IPS-15b (cell line): ENCODE results near the gene GALNT8.
"Not testable (repeated sequence)": the region's sequence is repeated elsewhere in the genome, so short reads cannot be mapped to it uniquely, and the experiment has no call there.

Experiments used
- H3K27me3 ChIP-seq: one replicate; pipeline ENCODE4 v1.6.1; 2013; ENCODE audit warnings: low read length; ENCODE audit not compliant: control insufficient read depth, insufficient read depth
- H3K36me3 ChIP-seq: one replicate; pipeline ENCODE4 v1.6.1; 2013; ENCODE audit warnings: low read length; ENCODE audit not compliant: control insufficient read depth, insufficient read depth
- H3K4me1 ChIP-seq: one replicate; pipeline ENCODE4 v1.6.1; 2013; ENCODE audit warnings: mild to moderate bottlenecking, low read length; ENCODE audit not compliant: control insufficient read depth, insufficient read depth
- H3K4me3 ChIP-seq: one replicate; pipeline ENCODE4 v1.5.1; 2013; ENCODE audit warnings: low read depth, low read length
- H3K9ac ChIP-seq: one replicate; pipeline ENCODE4 v1.6.1; 2013; ENCODE audit warnings: low read depth, mild to moderate bottlenecking, low read length
- H3K9me3 ChIP-seq: one replicate; pipeline ENCODE4 v1.6.1; 2013; ENCODE audit warnings: mild to moderate bottlenecking, low read length; ENCODE audit not compliant: control insufficient read depth, insufficient read depth

Gene GALNT8

GRCh38 chr12:4745249-4745648 lies 25.0 kb downstream of the GALNT8 start:
- no peak overlapping the region for H3K4me3 ChIP-seq
- H3K4me1 ChIP-seq = no peaks in the 10 kb centered on the region
- H3K9me3 ChIP-seq = no peaks in the 10 kb centered on the region
- no peak overlapping the region for H3K9ac ChIP-seq
- no peaks in the 10 kb centered on the region for H3K36me3 ChIP-seq
- H3K27me3 ChIP-seq = no peaks in the 10 kb centered on the region

GRCh38 chr12:4751654-4752053 lies 31.5 kb downstream of the GALNT8 start:
- not testable (repeated sequence) for H3K27me3 ChIP-seq, H3K36me3 ChIP-seq, H3K4me3 ChIP-seq, H3K9me3 ChIP-seq, H3K9ac ChIP-seq, H3K4me1 ChIP-seq

GRCh38 chr12:4762773-4763172 lies 42.6 kb downstream of the GALNT8 start:
- Histone ChIP-seq H3K4me1 (peaks cover 2% of the 10 kb centered on the region), H3K36me3 (no peaks in the 10 kb centered on the region), H3K9ac (no peak overlapping the region), H3K27me3 (no peaks in the 10 kb centered on the region), H3K4me3 (no peak overlapping the region), H3K9me3 (no peaks in the 10 kb centered on the region)

GRCh38 chr12:4763549-4763948 lies 43.3 kb downstream of the GALNT8 start:
- H3K9ac ChIP-seq = peak overlapping the region; percentile 50
- no peak overlapping the region for H3K4me3 ChIP-seq
- H3K36me3 ChIP-seq = no peaks in the 10 kb centered on the region
- no peaks in the 10 kb centered on the region for H3K27me3 ChIP-seq
- H3K4me1 ChIP-seq = no peaks in the 10 kb centered on the region
- H3K9me3 ChIP-seq = no peaks in the 10 kb centered on the region

- H3K36me3 ChIP-seq = no peaks in the 10 kb centered on the region
- H3K4me1 ChIP-seq = no peaks in the 10 kb centered on the region
- no peaks in the 10 kb centered on the region for H3K9me3 ChIP-seq
- no peaks in the 10 kb centered on the region for H3K27me3 ChIP-seq
- no peak overlapping the region for H3K4me3 ChIP-seq
- no peak overlapping the region for H3K9ac ChIP-seq
Observed at GRCh38 chr12:4766445-4766844, 46.2 kb downstream of the GALNT8 start.

GRCh38 chr12:4767186-4767585 lies 47.0 kb downstream of the GALNT8 start:
- no peak overlapping the region for H3K4me3 ChIP-seq
- no peak overlapping the region for H3K9ac ChIP-seq
- no peaks in the 10 kb centered on the region for H3K9me3 ChIP-seq
- no peaks in the 10 kb centered on the region for H3K4me1 ChIP-seq
- no peaks in the 10 kb centered on the region for H3K27me3 ChIP-seq
- H3K36me3 ChIP-seq = no peaks in the 10 kb centered on the region

- H3K36me3 ChIP-seq = no peaks in the 10 kb centered on the region
- H3K4me3 ChIP-seq = no peak overlapping the region
- no peaks in the 10 kb centered on the region for H3K9me3 ChIP-seq
- H3K4me1 ChIP-seq = no peaks in the 10 kb centered on the region
- no peaks in the 10 kb centered on the region for H3K27me3 ChIP-seq
- no peak overlapping the region for H3K9ac ChIP-seq
Observed at GRCh38 chr12:4768341-4768740, 48.1 kb downstream of the GALNT8 start.

GRCh38 chr12:4769073-4769472 lies 48.9 kb downstream of the GALNT8 start:
- Histone ChIP-seq H3K4me3 (no peak overlapping the region), H3K27me3 (no peaks in the 10 kb centered on the region), H3K4me1 (no peaks in the 10 kb centered on the region), H3K9ac (no peak overlapping the region), H3K36me3 (no peaks in the 10 kb centered on the region), H3K9me3 (no peaks in the 10 kb centered on the region)

- Histone ChIP-seq H3K27me3 (no peaks in the 10 kb centered on the region), H3K9ac (no peak overlapping the region)
Observed at GRCh38 chr12:4771172-4771959, 51.2 kb downstream of the GALNT8 start.

GRCh38 chr12:4771960-4772566 lies 51.9 kb downstream of the GALNT8 start:
- no peak overlapping the region for H3K9ac ChIP-seq
- no peak overlapping the region for H3K4me3 ChIP-seq
- H3K27me3 ChIP-seq = no peaks in the 10 kb centered on the region
- H3K36me3 ChIP-seq = no peaks in the 10 kb centered on the region
- H3K9me3 ChIP-seq = no peaks in the 10 kb centered on the region
- H3K4me1 ChIP-seq = no peaks in the 10 kb centered on the region

More at GRCh38 chr12:4771172-4771959, 51.2 kb downstream of the GALNT8 start:
- H3K4me3 ChIP-seq = no peak overlapping the region
- H3K4me1 ChIP-seq = no peaks in the 10 kb centered on the region
- no peaks in the 10 kb centered on the region for H3K36me3 ChIP-seq
- no peaks in the 10 kb centered on the region for H3K9me3 ChIP-seq

GRCh38 chr12:4775936-4776335 lies 55.7 kb downstream of the GALNT8 start:
- H3K4me3 ChIP-seq = no peak overlapping the region

GRCh38 chr12:4779749-4780148 lies 59.5 kb downstream of the GALNT8 start:
- Histone ChIP-seq H3K36me3 (no peaks in the 10 kb centered on the region), H3K4me1 (no peaks in the 10 kb centered on the region), H3K9ac (no peak overlapping the region), H3K9me3 (no peaks in the 10 kb centered on the region), H3K27me3 (no peaks in the 10 kb centered on the region), H3K4me3 (no peak overlapping the region)

More at GRCh38 chr12:4775936-4776335, 55.7 kb downstream of the GALNT8 start:
- H3K27me3 ChIP-seq = no peaks in the 10 kb centered on the region
- H3K9me3 ChIP-seq = no peaks in the 10 kb centered on the region
- no peaks in the 10 kb centered on the region for H3K36me3 ChIP-seq
- H3K9ac ChIP-seq = no peak overlapping the region
- no peaks in the 10 kb centered on the region for H3K4me1 ChIP-seq
